OCI-LY1 (cell line): Measurements from ENCODE around the gene ITCH.

ENCODE experiments used
- H2AFZ ChIP-seq: fragments of 200-600 bp; sonication (generic), shearing (Covaris generic); 2 replicates; pipeline ENCODE4 v1.6.0; 2014; ENCODE audit warnings: antibody characterized with exemption, mild to moderate bottlenecking, low read length
- H3F3A ChIP-seq: fragments of 200-600 bp; sonication (generic), shearing (Covaris generic); 2 replicates; pipeline ENCODE4 v1.6.0; 2014; ENCODE audit warnings: mild to moderate bottlenecking, antibody characterized with exemption, low read length, moderate library complexity; ENCODE audit not compliant: insufficient read depth
- H3K27ac ChIP-seq: fragments of 200-600 bp; sonication (generic); 2 replicates; pipeline ENCODE4 v1.5.1; 2014; ENCODE audit warnings: low read length, mixed run types, mild to moderate bottlenecking, low read depth; ENCODE audit not compliant: poor library complexity, severe bottlenecking
- H3K27me3 ChIP-seq: fragments of 200-600 bp; sonication (generic); 2 replicates; pipeline ENCODE4 v1.6.0; 2014; ENCODE audit warnings: antibody characterized with exemption, mild to moderate bottlenecking, low read length, moderate library complexity; ENCODE audit not compliant: insufficient read depth
- H3K36me3 ChIP-seq: fragments of 200-600 bp; sonication (generic); 2 replicates; pipeline ENCODE4 v1.6.1; 2014; ENCODE audit warnings: mild to moderate bottlenecking, antibody characterized with exemption, low read length, moderate library complexity, mixed read lengths; ENCODE audit not compliant: insufficient read depth
- H3K4me1 ChIP-seq: fragments of 200-600 bp; sonication (generic); 2 replicates; pipeline ENCODE4 v1.5.1; 2014; ENCODE audit warnings: mild to moderate bottlenecking, low read length, moderate library complexity; ENCODE audit not compliant: insufficient read depth, severe bottlenecking
- H3K4me2 ChIP-seq: fragments of 200-600 bp; sonication (generic), shearing (Covaris generic); 2 replicates; pipeline ENCODE4 v1.6.1; 2014; ENCODE audit warnings: low read length
- H3K4me3 ChIP-seq: fragments of 200-600 bp; sonication (generic); 2 replicates; pipeline ENCODE4 v1.5.1; 2014; ENCODE audit warnings: low read length, low read depth, mild to moderate bottlenecking, mixed read lengths; ENCODE audit not compliant: poor library complexity, severe bottlenecking
- H3K79me2 ChIP-seq: fragments of 200-600 bp; shearing (Covaris generic); 2 replicates; pipeline ENCODE4 v1.6.1; 2016; ENCODE audit warnings: mixed run types, low read length, mixed read lengths; ENCODE audit not compliant: insufficient read depth
- H3K9ac ChIP-seq: fragments of 200-600 bp; sonication (generic), shearing (Covaris generic); 2 replicates; pipeline ENCODE4 v1.6.1; 2014; ENCODE audit warnings: mild to moderate bottlenecking, low read length, mixed read lengths
- H3K9me2 ChIP-seq: fragments of 200-600 bp; sonication (generic), shearing (Covaris generic); 2 replicates; pipeline ENCODE4 v1.6.1; 2014; ENCODE audit warnings: low read depth, mild to moderate bottlenecking, low read length, mixed read lengths
- H3K9me3 ChIP-seq: fragments of 200-600 bp; shearing (Covaris generic); 2 replicates; pipeline ENCODE4 v1.6.1; 2014; ENCODE audit warnings: low read length, mixed read lengths
- H4K20me1 ChIP-seq: fragments of 200-600 bp; sonication (generic), shearing (Covaris generic); 2 replicates; pipeline ENCODE4 v1.6.0; 2016; ENCODE audit warnings: mild to moderate bottlenecking, low read length; ENCODE audit not compliant: insufficient read depth
- CTCF ChIP-seq: fragments of 200-600 bp; sonication (generic), shearing (Covaris generic); IDR thresholded peaks from 2 replicates; pipeline ENCODE4 v1.5.1; 2017; ENCODE audit warnings: mild to moderate bottlenecking, antibody characterized with exemption, low read length, moderate library complexity, mixed read lengths
- EZH2 ChIP-seq: fragments of 200-600 bp; sonication (generic), shearing (Covaris generic); IDR thresholded peaks from 2 replicates; pipeline ENCODE4 v1.8.0; 2017; ENCODE audit warnings: borderline replicate concordance, mixed run types, mild to moderate bottlenecking, antibody characterized with exemption, low read length, moderate library complexity, mixed read lengths

Gene ITCH

GRCh38 chr20:34500823-34501222, 137.8 kb downstream of the ITCH start:
- no peaks in the 10 kb centered on the region for H3K79me2 ChIP-seq
- H3K4me2 ChIP-seq = no peak overlapping the region
- H4K20me1 ChIP-seq = no peaks in the 10 kb centered on the region
- H3K9me3 ChIP-seq = no peaks in the 10 kb centered on the region
- TF ChIP-seq CTCF (no peak), EZH2 (no peak)
- no peaks in the 10 kb centered on the region for H3K9me2 ChIP-seq
- no peak overlapping the region for H3K4me3 ChIP-seq
- no peaks in the 10 kb centered on the region for H3K27me3 ChIP-seq
- H3K27ac ChIP-seq = no peak overlapping the region
- H3F3A ChIP-seq = no peaks in the 10 kb centered on the region
- peaks cover 81% of the 10 kb centered on the region for H3K36me3 ChIP-seq
- H3K4me1 ChIP-seq = no peaks in the 10 kb centered on the region
- no peak overlapping the region for H3K9ac ChIP-seq
- H2AFZ ChIP-seq = no peak overlapping the region

DNA sequence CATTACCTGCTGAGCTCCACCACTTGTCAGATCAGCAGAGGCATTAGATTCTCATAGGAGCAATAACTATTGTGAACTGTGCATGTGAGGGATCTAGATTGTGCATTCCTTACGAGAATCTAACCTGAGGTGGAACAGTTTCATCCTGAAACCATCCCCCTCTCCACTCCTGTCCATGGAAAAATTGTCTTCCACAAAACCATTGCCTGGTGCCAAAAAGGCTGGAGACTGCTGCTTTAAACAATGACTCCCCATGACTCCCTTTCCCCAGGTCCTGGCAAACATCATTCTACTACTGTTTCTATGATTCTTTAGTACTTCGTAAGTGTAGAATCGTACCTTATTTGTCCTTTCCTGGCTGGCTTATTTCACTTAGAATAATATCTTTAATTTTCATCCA, 143.4 kb downstream of the ITCH start:
- H3K9me3 ChIP-seq = no peaks in the 10 kb centered on the region
- no peak overlapping the region for H3K4me3 ChIP-seq
- H3F3A ChIP-seq = no peaks in the 10 kb centered on the region; the same call in 1 of the 2 replicates
- no peak for TF ChIP-seq EZH2
- no peak for TF ChIP-seq CTCF
- no peak overlapping the region for H3K27ac ChIP-seq
- no peak overlapping the region for H3K4me2 ChIP-seq
- no peaks in the 10 kb centered on the region for H3K79me2 ChIP-seq
- H4K20me1 ChIP-seq = no peaks in the 10 kb centered on the region
- H3K9me2 ChIP-seq = no peaks in the 10 kb centered on the region
- peaks cover 66% of the 10 kb centered on the region for H3K36me3 ChIP-seq
- no peak overlapping the region for H2AFZ ChIP-seq
- no peaks in the 10 kb centered on the region for H3K4me1 ChIP-seq
- no peak overlapping the region for H3K9ac ChIP-seq
- no peaks in the 10 kb centered on the region for H3K27me3 ChIP-seq

- H3K36me3 ChIP-seq = peaks cover 61% of the 10 kb centered on the region
- no peaks in the 10 kb centered on the region for H4K20me1 ChIP-seq
- no peak for TF ChIP-seq CTCF
- no peak for TF ChIP-seq EZH2
- no peaks in the 10 kb centered on the region for H3K9me2 ChIP-seq
- no peak overlapping the region for H2AFZ ChIP-seq
- H3K27ac ChIP-seq = no peak overlapping the region
- H3K4me2 ChIP-seq = no peak overlapping the region
- no peaks in the 10 kb centered on the region for H3K4me1 ChIP-seq
- no peaks in the 10 kb centered on the region; the same call in 1 of the 2 replicates for H3F3A ChIP-seq
- H3K79me2 ChIP-seq = no peaks in the 10 kb centered on the region
- H3K4me3 ChIP-seq = no peak overlapping the region
- no peaks in the 10 kb centered on the region for H3K27me3 ChIP-seq
- H3K9me3 ChIP-seq = no peaks in the 10 kb centered on the region
- no peak overlapping the region for H3K9ac ChIP-seq
Measured at GRCh38 chr20:34507702-34508413, 144.8 kb downstream of the ITCH start.
